8988T (cell line): ENCODE results near the gene GSTA1.
"Not testable (repeated sequence)": the region's sequence is repeated elsewhere in the genome, so short reads cannot be mapped to it uniquely, and the experiment has no call there.

Experiments used
- DNase-seq: peaks from one replicate; pipeline ENCODE4 v3.0.0; 2011

Gene GSTA1

DNA sequence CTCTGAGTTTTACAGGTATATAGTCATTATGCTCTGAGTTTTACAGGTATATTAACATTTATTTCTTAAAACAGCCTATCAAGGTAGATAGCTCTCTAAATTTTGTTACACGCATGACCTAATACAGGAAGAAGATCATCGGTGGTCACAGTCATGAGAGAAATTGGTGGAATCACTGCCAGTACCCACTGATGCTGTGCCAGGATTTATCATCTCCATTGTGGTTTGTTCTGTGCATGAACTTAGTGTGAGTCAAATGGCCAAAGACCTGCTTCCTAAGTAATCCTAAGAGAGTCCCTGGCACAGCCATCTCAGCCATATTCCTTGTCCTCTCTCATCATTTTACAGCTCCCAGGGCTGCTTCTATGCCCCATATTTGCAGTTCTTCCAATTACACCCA, 50.5 kb downstream of the GSTA1 start:
- DNase-seq, result not testable (repeated sequence)

DNA sequence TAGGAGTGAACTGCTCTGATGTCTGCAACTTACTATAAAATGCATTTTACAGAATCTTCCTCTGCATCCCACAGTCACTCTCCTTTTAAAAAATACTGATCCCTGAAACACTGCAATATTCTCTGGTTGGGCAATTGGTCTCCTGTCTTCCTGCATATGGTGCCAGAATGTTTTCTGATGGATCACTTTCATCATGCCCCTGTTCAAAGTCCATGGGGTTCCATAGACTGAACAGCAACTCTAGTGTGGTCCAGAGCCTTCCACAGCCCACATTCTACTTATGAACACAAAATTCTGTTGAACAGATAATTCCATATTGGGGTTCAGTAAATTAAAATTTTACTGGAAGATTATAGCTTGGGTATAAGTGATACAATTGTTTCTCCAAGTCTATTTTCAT, 51.3 kb downstream of the GSTA1 start:
- DNase-seq, result no peak

DNA sequence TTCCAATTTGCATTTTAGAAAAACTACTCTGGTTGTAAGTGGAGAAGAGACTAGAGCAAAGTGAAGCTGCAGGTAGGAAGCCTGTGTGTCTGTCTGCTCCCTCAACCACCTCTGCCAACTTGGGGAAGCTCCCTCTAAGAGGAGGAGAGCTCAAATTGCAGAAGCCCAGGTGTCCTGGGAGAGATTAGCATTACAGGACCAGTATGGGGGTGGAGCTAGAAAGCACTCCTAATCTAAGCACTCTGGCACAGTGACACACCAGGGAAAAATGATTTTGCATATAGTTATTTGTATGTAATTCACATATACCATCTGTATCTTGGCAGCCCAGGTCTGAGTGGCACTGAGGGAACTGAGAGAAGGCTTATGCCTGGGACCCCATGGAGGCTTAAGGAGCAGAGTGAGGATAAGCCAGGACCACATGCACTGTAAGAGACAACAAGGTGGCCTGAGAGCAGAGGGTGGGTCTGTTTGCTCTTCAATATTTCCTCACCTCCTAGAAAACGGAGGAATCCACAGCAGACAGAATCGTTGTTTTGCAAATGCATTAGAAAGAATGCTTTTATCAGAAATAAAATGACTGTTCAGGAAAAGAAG, 54.0 kb downstream of the GSTA1 start:
- no peak for DNase-seq

DNA sequence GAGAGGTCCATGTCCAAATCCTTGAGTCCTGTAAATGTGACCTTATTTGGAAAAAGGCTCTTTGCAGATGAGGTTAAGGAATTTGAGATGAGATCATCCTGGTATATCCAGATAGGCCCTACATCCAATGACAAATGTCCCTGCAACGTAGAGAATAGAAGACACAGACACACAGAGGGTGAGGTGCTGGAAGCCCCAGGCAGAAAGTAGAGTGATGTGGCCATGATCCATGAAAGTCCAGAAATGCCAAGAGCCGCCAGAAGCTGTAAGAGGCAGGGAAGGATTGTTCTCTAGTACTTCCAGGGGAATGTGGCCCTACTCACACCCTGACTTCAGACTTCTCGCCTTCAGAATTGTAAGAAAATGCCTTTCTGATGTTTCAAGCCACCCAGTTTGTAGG, 56.3 kb downstream of the GSTA1 start:
- DNase-seq, result not testable (repeated sequence)

DNA sequence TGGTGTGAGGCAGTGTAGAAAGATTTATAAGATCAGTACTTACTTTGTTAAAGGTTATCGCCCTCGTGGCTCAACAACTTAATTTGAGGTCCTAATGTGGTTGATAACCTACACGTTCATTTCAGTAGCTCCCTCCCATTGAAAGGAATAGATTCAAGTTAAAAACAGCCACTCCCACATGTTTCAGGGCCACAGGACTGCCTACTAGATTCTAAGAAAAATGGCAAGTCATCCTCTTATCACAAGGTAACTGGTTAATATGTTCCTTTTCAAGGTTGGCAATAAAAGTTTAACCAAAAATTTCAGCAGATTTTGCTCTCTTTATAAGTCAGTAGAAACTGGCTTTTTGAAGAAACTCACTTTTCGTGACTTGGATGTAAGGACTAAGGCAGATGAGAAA, 57.4 kb downstream of the GSTA1 start:
- DNase-seq, result no peak

DNA sequence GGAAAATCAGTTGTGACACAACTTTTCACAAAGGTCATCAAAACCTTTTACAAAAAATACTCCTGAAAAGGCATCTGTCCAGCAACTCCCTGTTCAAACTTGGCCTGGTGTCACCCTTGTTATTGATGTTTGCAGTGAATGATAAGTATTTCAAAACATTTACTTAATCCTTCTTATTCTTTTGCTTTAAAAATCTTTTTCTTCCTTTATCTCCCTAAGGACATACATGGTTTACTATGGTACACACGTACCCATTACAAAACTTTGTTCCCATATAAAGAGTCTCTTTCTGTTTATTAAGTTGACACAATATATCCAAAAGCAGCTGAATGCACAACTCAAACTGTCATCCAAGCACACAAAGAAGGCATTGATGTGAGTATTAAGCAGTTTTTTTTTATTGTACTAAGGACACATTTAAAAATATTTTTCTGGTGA, 57.8 kb downstream of the GSTA1 start:
- no peak for DNase-seq

DNA sequence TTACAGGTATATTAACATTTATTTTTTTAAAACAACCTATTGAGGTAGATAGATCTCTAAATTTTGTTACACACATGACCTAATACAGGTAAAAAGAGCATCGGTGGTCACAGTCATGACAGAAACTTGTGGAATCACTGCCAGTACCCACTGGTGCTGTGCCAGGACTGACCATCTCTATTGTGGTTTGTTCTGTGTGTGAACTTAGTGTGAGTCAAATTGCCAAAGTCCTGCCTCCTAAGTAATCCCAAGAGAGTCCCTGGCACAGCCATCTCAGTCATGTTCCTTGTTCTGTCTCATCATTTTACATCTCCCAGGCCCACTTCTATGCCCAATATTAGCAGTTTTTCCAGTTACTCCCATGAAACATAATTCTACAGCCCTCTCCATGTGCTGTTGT, 61.7 kb downstream of the GSTA1 start:
- DNase-seq, result no peak
